ENCODE data around the gene HLX. TPM values are rescaled to one million over a fixed set of nuclear protein-coding genes. Genes with fewer than 3 reads are reported as not detected.

The HLX gene
- total RNA-seq, 1 experiment from 2014 or later, result 1.8 TPM

GRCh38 chr1:220928725-220929300, 49.6 kb downstream of the HLX start:
- Histone ChIP-seq H3K9me2 (ENCODE audit: insufficient read depth) (no peaks in the 10 kb centered on the region), H3K79me2 (ENCODE audit: insufficient read depth, low read length) (no peaks in the 10 kb centered on the region), H4K20me1 (ENCODE audit: insufficient read depth) (no peaks in the 10 kb centered on the region), H3K4me1 (ENCODE audit: control insufficient read depth in 1 of 2, insufficient read depth in 2 of 2, low read length in 2 of 2) (no peaks in the 10 kb centered on the region), H3K27ac (ENCODE audit: low read depth, low read length) (no peak overlapping the region), H3K4me2 (ENCODE audit: low read length) (no peak overlapping the region), H2AFZ (ENCODE audit: low read depth, low read length, poor library complexity, severe bottlenecking) (no peak overlapping the region), H3K27me3 (ENCODE audit: insufficient read depth, low read length) (no peaks in the 10 kb centered on the region), H3K36me3 (ENCODE audit: control insufficient read depth in 1 of 2, insufficient read depth in 2 of 2, low read length in 2 of 2) (no peaks in the 10 kb centered on the region), H3K4me3 (replicated peaks in 1 of 2; ENCODE audit: low read depth in 1 of 2, low read length in 2 of 2) (no peak overlapping the region), H3K9ac (ENCODE audit: low read length) (no peak overlapping the region), H3K9me3 (ENCODE audit: control insufficient read depth in 1 of 2, insufficient read depth in 1 of 2, low read depth in 1 of 2, low read length in 2 of 2) (no peaks in the 10 kb centered on the region)
- BruUV-seq (replicated peaks), result no TSS peak
- CTCF ChIA-PET, result no interaction called here
- DNase-seq (ENCODE audit: low read depth, low spot score), result no peak
- POLR2A ChIA-PET, result no interaction called here
- intact Hi-C loops (cut with micrococcal nuclease), result no loop called here
- RAD21 ChIA-PET (ENCODE audit: low non-redundant PET in 1 of 2, low total read pairs in 2 of 2, uncharacterized antibody in 2 of 2, unreplicated experiment in 2 of 2), result no interaction called here
- ATAC-seq, result no peak
- TF ChIP-seq SIN3A (IDR thresholded peaks at IDR 0.05; ENCODE audit: low read depth) (no peak), ZBTB33 (IDR thresholded peaks at IDR 0.05; ENCODE audit: extremely low read depth, insufficient replicate concordance, low read length) (no peak), ZFX (IDR thresholded peaks at IDR 0.05) (no peak), EZH2phosphoT487 (IDR thresholded peaks at IDR 0.05; ENCODE audit: borderline replicate concordance) (no peak), TCF7L2 (IDR thresholded peaks at IDR 0.05; ENCODE audit: borderline replicate concordance, extremely low read depth, insufficient read depth, insufficient read length) (no peak), POLR2AphosphoS5 (IDR thresholded peaks at IDR 0.05; ENCODE audit: low read depth, low read length) (no peak), CBX3 (IDR thresholded peaks at IDR 0.05; ENCODE audit: low read depth) (no peak), CEBPB (IDR thresholded peaks at IDR 0.05; ENCODE audit: low read depth) (no peak), JUND (IDR thresholded peaks at IDR 0.05) (no peak), ELF1 (IDR thresholded peaks at IDR 0.05; ENCODE audit: borderline replicate concordance, low read depth) (no peak), CTCF (IDR thresholded peaks at IDR 0.05 in 2 of 3, conservative IDR thresholded peaks at IDR 0.05 in 1 of 3; ENCODE audit: borderline replicate concordance in 1 of 3, insufficient read depth in 1 of 3, low read depth in 2 of 3, low read length in 2 of 3) (no peak), REST (IDR thresholded peaks at IDR 0.05; ENCODE audit: low read depth) (no peak), SP1 (IDR thresholded peaks at IDR 0.05; ENCODE audit: low read depth) (no peak)
- TF ChIP-seq, protein P1, sequence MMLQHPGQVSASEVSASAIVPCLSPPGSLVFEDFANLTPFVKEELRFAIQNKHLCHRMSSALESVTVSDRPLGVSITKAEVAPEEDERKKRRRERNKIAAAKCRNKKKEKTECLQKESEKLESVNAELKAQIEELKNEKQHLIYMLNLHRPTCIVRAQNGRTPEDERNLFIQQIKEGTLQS (IDR thresholded peaks at IDR 0.05), result no peak

All from HCT116 (cell line).